Activated CD8-positive, alpha-beta memory T cell treated with anti-CD3 and anti-CD28 coated beads for 48 hours (primary cell): Measurements from ENCODE around the gene ADAMTS9.

Experiments
- DNase-seq, 3 experiments: peaks; one replicate each; pipeline ENCODE4 v3.0.0-alpha.2; 2020; ENCODE audit warnings: low read depth in 2 of 3, low spot score in 2 of 3

ADAMTS9 gene

GRCh38 chr3:64621726-64622395, 65.9 kb downstream of the ADAMTS9 start:
- DNase-seq: no peak

GRCh38 chr3:64621275-64621674, 66.5 kb downstream of the ADAMTS9 start:
- no peak for DNase-seq

DNA sequence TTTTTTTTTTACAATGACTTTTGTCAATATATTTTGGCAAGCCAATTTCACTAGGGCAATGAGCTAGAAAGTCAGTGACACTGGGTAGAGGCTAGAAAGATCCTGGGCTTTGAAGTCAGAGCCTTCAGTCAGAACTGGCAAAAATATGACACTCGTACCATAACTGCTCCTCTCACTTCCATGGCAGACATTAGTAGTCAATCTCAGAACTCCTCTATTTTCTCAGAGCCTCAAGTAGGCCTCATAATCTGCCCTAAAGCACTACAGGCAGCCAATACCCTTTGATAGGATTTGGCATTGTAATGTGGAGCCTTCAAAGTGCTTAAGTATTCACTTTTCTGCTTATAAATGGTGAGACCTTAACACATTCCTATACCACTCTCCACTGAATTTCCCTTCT, 67.8 kb downstream of the ADAMTS9 start:
- no peak for DNase-seq

- no peak for DNase-seq
Measured at GRCh38 chr3:64619216-64619615, 68.6 kb downstream of the ADAMTS9 start.

- DNase-seq: no peak
Measured at GRCh38 chr3:64617610-64618009, 70.2 kb downstream of the ADAMTS9 start.

GRCh38 chr3:64616953-64617352, 70.8 kb downstream of the ADAMTS9 start:
- no peak for DNase-seq

DNA sequence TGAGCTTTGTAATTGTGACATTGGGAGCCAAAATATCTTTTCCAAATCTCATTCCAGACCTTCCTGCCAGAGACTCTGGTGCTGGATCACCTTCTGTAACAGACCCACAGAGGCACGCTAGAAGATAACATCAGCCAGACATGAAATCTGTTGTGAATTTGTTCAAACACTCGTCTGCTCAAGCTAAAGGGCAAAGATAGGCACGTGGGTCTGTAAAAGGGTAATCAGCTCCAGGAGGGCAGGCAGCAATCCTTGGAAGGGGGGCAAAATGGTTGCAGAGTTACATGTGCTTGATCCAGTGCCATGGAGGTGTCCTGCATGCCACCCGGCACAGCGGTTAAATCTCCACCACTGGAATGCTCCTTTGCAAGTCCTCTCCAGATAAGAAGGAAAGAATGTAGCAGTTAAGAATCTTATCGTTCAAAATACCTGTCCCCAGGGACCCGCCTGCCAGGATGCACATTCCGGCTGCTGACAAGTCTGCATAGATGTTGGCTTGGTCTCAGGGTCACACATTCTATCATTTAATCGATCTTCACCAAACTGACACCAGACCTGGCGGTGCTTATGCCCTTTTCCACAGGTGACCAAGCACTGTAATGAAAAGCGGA, 74.8 kb downstream of the ADAMTS9 start:
- DNase-seq: no peak

- no peak for DNase-seq
Measured at GRCh38 chr3:64612082-64612860, 75.5 kb downstream of the ADAMTS9 start.

- DNase-seq: no peak
Measured at GRCh38 chr3:64608741-64609140, 79.1 kb downstream of the ADAMTS9 start.

GRCh38 chr3:64607032-64607551, 80.7 kb downstream of the ADAMTS9 start:
- DNase-seq: no peak

- DNase-seq: no peak
Measured at GRCh38 chr3:64604313-64604712, 83.5 kb downstream of the ADAMTS9 start.

DNA sequence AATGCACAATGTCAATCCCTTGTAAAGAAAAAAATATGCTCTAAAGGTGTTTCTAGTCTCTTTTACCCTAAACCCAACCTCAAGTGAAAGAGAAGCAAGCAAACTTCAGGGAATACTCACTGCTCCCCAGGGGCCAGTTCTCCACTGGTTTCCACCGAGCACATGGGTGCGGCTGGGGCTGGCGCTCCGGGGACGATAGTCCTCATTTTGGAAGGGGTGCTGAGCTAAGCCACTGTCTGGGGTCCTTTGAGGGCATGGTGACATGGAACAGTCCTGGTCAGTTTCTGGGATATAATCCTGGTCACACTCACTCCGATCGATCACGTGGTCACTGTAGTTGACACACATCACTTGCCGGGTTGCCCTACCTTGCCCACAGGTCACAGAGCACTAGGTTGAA, 86.0 kb downstream of the ADAMTS9 start:
- DNase-seq: no peak

- no peak for DNase-seq
Measured at GRCh38 chr3:64600246-64600950, 87.4 kb downstream of the ADAMTS9 start.

GRCh38 chr3:64599651-64600050, 88.1 kb downstream of the ADAMTS9 start:
- DNase-seq: no peak

GRCh38 chr3:64595253-64595694, 92.5 kb downstream of the ADAMTS9 start:
- DNase-seq: no peak

DNA sequence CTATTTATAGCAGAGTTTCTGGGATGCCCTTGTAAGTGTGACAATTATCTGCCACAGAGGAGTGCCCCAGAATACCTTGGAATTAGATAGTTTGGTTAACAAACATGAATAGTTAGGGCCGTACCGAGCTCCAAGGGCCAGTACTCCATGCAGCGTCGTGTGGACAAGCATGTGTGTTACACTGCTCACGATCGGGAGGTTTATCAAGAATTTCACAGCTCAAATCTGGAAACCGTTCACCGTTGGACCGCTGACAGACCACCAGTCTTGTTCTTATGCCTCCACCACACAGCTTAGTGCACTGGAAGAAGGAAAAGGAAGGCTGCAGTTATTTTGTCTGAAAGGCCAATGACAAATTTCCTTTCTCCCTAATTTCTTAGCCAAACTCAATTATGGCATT, 93.7 kb downstream of the ADAMTS9 start:
- no peak for DNase-seq

DNA sequence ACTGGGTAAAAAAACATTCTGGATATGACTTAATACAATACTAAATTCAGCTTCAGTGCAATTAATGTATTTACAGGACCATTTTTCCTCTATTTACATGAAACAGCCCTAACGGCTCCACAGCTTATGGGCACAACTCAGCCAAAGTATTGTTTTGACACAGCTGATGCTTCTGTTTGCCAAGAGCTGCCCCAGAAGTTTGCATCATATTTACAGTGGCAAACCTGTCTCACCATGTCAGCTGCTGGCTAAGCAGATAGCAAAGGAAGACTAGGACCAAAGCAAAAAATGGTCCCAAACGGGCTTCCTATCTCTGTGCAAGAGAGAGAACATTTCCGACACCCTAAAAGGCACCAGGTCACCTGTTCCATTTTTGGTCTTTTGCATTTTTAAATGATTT, 94.5 kb downstream of the ADAMTS9 start:
- DNase-seq: no peak

DNA sequence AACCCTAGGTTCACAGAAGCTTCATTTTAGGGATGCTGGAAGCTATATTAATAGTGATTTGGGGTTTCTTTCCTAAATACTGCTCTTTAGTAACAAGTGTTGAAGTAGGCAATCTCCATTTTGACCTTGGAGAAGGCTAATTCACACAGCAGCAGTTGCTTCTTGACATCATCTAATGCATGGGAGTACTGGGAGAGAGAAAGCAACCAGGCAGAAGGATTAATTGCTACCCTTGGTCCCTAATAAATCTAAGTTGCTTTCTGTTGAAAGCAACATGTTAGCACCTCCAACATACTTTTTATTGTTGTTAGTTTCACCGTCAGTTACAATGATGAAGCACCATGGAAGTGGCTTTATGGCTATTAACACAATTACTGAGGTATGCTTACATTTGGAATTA, 96.2 kb downstream of the ADAMTS9 start:
- no peak for DNase-seq

- DNase-seq: no peak
Measured at GRCh38 chr3:64588380-64588779, 99.4 kb downstream of the ADAMTS9 start.

GRCh38 chr3:64586952-64587351, 100.8 kb downstream of the ADAMTS9 start:
- no peak for DNase-seq

DNA sequence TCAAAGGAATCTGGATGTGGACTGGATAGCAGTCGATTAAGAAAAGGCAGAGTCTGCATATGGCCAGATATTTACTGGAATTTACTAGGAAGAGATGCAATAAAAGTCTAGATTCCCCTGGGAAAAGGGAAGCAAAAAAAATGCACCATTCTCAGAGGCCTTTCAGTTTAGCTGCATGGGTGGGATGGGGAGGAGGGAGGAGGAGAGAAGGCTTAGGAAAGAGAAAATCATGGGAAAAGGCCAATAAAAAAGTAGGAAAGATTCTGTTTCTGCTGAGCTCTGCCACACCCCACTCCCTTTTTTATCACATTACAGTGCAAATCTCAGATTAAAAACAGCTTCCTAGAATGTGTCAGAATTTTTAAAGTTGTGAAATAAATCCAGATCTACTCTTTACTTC, 103.6 kb downstream of the ADAMTS9 start:
- DNase-seq: no peak
